Endothelial cell (in vitro differentiated cells): ENCODE data around the gene AHRR. TPM values are rescaled to one million over a fixed set of nuclear protein-coding genes. Genes with fewer than 3 reads are reported as not detected.
A peak's percentile ranks its signal among the peaks of the same experiment; 100 is the strongest.

ENCODE experiments used
- DNase-seq: peaks from one replicate; pipeline ENCODE4 v3.0.0; 2021; ENCODE audit warnings: low spot score
- H3K27ac Mint-ChIP-seq: one replicate; pipeline ENCODE4 v1.8.0; 2021; ENCODE audit warnings: mixed read lengths, inconsistent platforms; ENCODE audit not compliant: unreplicated experiment
- H3K27me3 Mint-ChIP-seq: one replicate; pipeline ENCODE4 v1.8.0; 2021; ENCODE audit warnings: mild to moderate bottlenecking, moderate library complexity, mixed read lengths, inconsistent platforms; ENCODE audit not compliant: unreplicated experiment
- H3K36me3 Mint-ChIP-seq: one replicate; pipeline ENCODE4 v1.8.0; 2021; ENCODE audit warnings: mild to moderate bottlenecking, low read depth, mixed read lengths, inconsistent platforms; ENCODE audit not compliant: unreplicated experiment
- H3K4me1 Mint-ChIP-seq: one replicate; pipeline ENCODE4 v1.8.0; 2021; ENCODE audit warnings: mild to moderate bottlenecking, mixed read lengths, inconsistent platforms; ENCODE audit not compliant: unreplicated experiment
- H3K4me3 Mint-ChIP-seq: one replicate; pipeline ENCODE4 v1.8.0; 2021; ENCODE audit warnings: mild to moderate bottlenecking, mixed read lengths, inconsistent platforms; ENCODE audit not compliant: unreplicated experiment
- H3K9me3 Mint-ChIP-seq: one replicate; pipeline ENCODE4 v1.8.0; 2021; ENCODE audit warnings: mixed read lengths, inconsistent platforms; ENCODE audit not compliant: unreplicated experiment
- CTCF ChIP-seq: fragments of 200-600 bp; sonication (generic); IDR thresholded peaks from one replicate; pipeline ENCODE4 v1.5.0; 2021; ENCODE audit warnings: antibody characterized with exemption; ENCODE audit not compliant: unreplicated experiment
- total RNA-seq: library from RNA; stranded (reverse); fragmentation: NEBNext Ultra II Directional; extraction: Animal tissue kit (Norgen Biotek cat#: 25700); gene quantifications from one replicate; pipeline ENCODE4 v1.2.1, GENCODE V29; 2021; ENCODE audit not compliant: unreplicated experiment

AHRR gene
- total RNA-seq, 1 donor from 2014 or later: 8.7 TPM

- TF ChIP-seq CTCF: no peak
- no peak overlapping the region for H3K4me3 Mint-ChIP-seq
- H3K4me1 Mint-ChIP-seq: peaks cover 15% of the 10 kb centered on the region
- H3K36me3 Mint-ChIP-seq: peaks cover 22% of the 10 kb centered on the region
- H3K27ac Mint-ChIP-seq: no peak overlapping the region
- no peak for DNase-seq
- no peaks in the 10 kb centered on the region for H3K9me3 Mint-ChIP-seq
- H3K27me3 Mint-ChIP-seq: peaks cover 13% of the 10 kb centered on the region
Measured at GRCh38 chr5:312845-313244, 8.7 kb upstream of the AHRR start.

- Mint-ChIP-seq H3K27ac (no peak overlapping the region), H3K27me3 (peaks cover 13% of the 10 kb centered on the region), H3K4me3 (no peak overlapping the region)
Measured at GRCh38 chr5:313265-313664, 8.2 kb upstream of the AHRR start.

GRCh38 chr5:313806-314376 lies 7.6 kb upstream of the AHRR start:
- H3K4me3 Mint-ChIP-seq: no peak overlapping the region
- H3K27ac Mint-ChIP-seq: no peak overlapping the region

More at GRCh38 chr5:313265-313664, 8.2 kb upstream of the AHRR start:
- peaks cover 15% of the 10 kb centered on the region for H3K4me1 Mint-ChIP-seq
- no peaks in the 10 kb centered on the region for H3K9me3 Mint-ChIP-seq
- DNase-seq: no peak
- no peak for TF ChIP-seq CTCF
- peaks cover 21% of the 10 kb centered on the region for H3K36me3 Mint-ChIP-seq

GRCh38 chr5:314676-315487 lies 6.6 kb upstream of the AHRR start:
- Mint-ChIP-seq H3K9me3 (no peaks in the 10 kb centered on the region), H3K27me3 (peaks cover 17% of the 10 kb centered on the region)
- DNase-seq: no peak

More at GRCh38 chr5:313806-314376, 7.6 kb upstream of the AHRR start:
- Mint-ChIP-seq H3K36me3 (peaks cover 17% of the 10 kb centered on the region), H3K9me3 (no peaks in the 10 kb centered on the region), H3K27me3 (peaks cover 13% of the 10 kb centered on the region), H3K4me1 (peaks cover 15% of the 10 kb centered on the region)
- no peak for DNase-seq
- TF ChIP-seq CTCF: no peak

More at GRCh38 chr5:314676-315487, 6.6 kb upstream of the AHRR start:
- H3K36me3 Mint-ChIP-seq: peaks cover 17% of the 10 kb centered on the region
- no peak for TF ChIP-seq CTCF
- peak overlapping the region; percentile 14 for H3K27ac Mint-ChIP-seq
- H3K4me1 Mint-ChIP-seq: peaks cover 15% of the 10 kb centered on the region
- H3K4me3 Mint-ChIP-seq: no peak overlapping the region
